ENCODE data around the gene MOCOS.

Gene MOCOS

GRCh38 chr18:36309436-36310391, 122.4 kb downstream of the MOCOS start:
- no peak for DNase-seq

- no peak for DNase-seq
Measured at GRCh38 chr18:36311026-36311570, 123.8 kb downstream of the MOCOS start.

- no peak for DNase-seq
Measured at GRCh38 chr18:36312806-36313395, 125.6 kb downstream of the MOCOS start.

GRCh38 chr18:36314098-36314497, 126.8 kb downstream of the MOCOS start:
- no peak for DNase-seq

- no peak for DNase-seq
Measured at GRCh38 chr18:36314754-36315153, 127.5 kb downstream of the MOCOS start.

GRCh38 chr18:36315736-36316135, 128.4 kb downstream of the MOCOS start:
- no peak for DNase-seq

GRCh38 chr18:36316246-36316645, 128.9 kb downstream of the MOCOS start:
- DNase-seq = no peak

Measured in stimulated activated naive CD4-positive, alpha-beta T cell treated with Interleukin-2 at 50 U/mL for 16 hours (primary cell).